HCT116 (cell line): ENCODE measurements around the gene IFRD1. TPM values are rescaled to one million over a fixed set of nuclear protein-coding genes. Genes with fewer than 3 reads are reported as not detected.

Source experiments
- ATAC-seq: fragments of 200-7000 bp; cut with Tn5 transposase; 2 replicates; pipeline ENCODE4 v1.9.1; 2020; ENCODE audit warnings: mild to moderate bottlenecking, moderate library complexity
- BruUV-seq: library from RNA; stranded (reverse); fragments of 400-500 nt; replicated peaks from 2 replicates; lab custom pipeline; 2021; lab: Mats Ljungman, UMichigan
- CTCF ChIA-PET: fragments of 300-600 bp; sonication (Branson Sonifier 250); formaldehyde crosslinking; loops from one replicate; lab custom pipeline; 2021; ENCODE audit warnings: antibody characterized with exemption; lab: Charles Lee
- POLR2A ChIA-PET: fragments of 300-600, 350-600 bp; sonication (Branson Sonifier 250); formaldehyde crosslinking; loops from one replicate; lab custom pipeline; 2021; ENCODE audit warnings: antibody characterized with exemption; lab: Charles Lee
- RAD21 ChIA-PET, 2 experiments: fragments of 300-600 bp; sonication (Branson Sonifier 250); formaldehyde crosslinking; loops; one replicate each; lab custom pipeline; 2023; ENCODE audit warnings: low total read pairs in 2 of 2; ENCODE audit not compliant: uncharacterized antibody in 2 of 2, unreplicated experiment in 2 of 2, low non-redundant PET in 1 of 2; lab: Charles Lee
- DNase-seq: peaks from one replicate; pipeline ENCODE4 v3.0.0-alpha.2; 2010; ENCODE audit warnings: low read depth, low spot score
- H2AFZ ChIP-seq: fragments of 200-600 bp; shearing (Covaris generic), sonication (generic); 2 replicates; pipeline ENCODE4 v1.6.1; 2017; ENCODE audit warnings: low read depth, mixed run types, mixed read lengths, antibody characterized with exemption, low read length; ENCODE audit not compliant: poor library complexity, severe bottlenecking
- H3K27ac ChIP-seq: 2 replicates; pipeline ENCODE4 v1.5.1; 2012; ENCODE audit warnings: low read depth, low read length
- H3K27me3 ChIP-seq: fragments of 200-600 bp; sonication (generic); 2 replicates; pipeline ENCODE4 v1.6.1; 2016; ENCODE audit warnings: mixed run types, low read length, mixed read lengths; ENCODE audit not compliant: insufficient read depth
- H3K36me3 ChIP-seq, 2 experiments: fragments of 200-500 bp in 1 of 2; fragments of 200-600 bp in 1 of 2; sonication (Bioruptor generic) in 1 of 2; sonication (generic) in 1 of 2; 2 replicates each; pipeline versions ENCODE4 v1.5.1 to v1.6.1; 2014 to 2016; ENCODE audit warnings: low read length in 2 of 2, inconsistent platforms in 1 of 2, mixed read lengths in 1 of 2, mixed run types in 1 of 2; ENCODE audit not compliant: insufficient read depth in 2 of 2, control insufficient read depth in 1 of 2
- H3K4me1 ChIP-seq, 2 experiments: fragments of 200-600 bp in 1 of 2; sonication (generic) in 1 of 2; 2 replicates each; pipeline versions ENCODE4 v1.5.1 to v1.6.1; 2012 to 2017; ENCODE audit warnings: low read length in 2 of 2, inconsistent platforms in 1 of 2, mild to moderate bottlenecking in 1 of 2, mixed read lengths in 1 of 2, mixed run types in 1 of 2, moderate library complexity in 1 of 2; ENCODE audit not compliant: insufficient read depth in 2 of 2, control insufficient read depth in 1 of 2
- H3K4me2 ChIP-seq: fragments of 200-600 bp; sonication (generic); 2 replicates; pipeline ENCODE4 v1.6.1; 2017; ENCODE audit warnings: mixed run types, low read length, mixed read lengths
- H3K4me3 ChIP-seq, 2 experiments: fragments of 200-600 bp in 1 of 2; sonication (generic) in 1 of 2; replicated peaks in 1 of 2; 2 replicates each; pipeline ENCODE4 v1.5.1; 2011 to 2016; ENCODE audit warnings: low read length in 2 of 2, control low read depth in 1 of 2, low read depth in 1 of 2, mild to moderate bottlenecking in 1 of 2, mixed read lengths in 1 of 2, mixed run types in 1 of 2
- H3K79me2 ChIP-seq: fragments of 200-600 bp; sonication (generic); 2 replicates; pipeline ENCODE4 v1.6.1; 2017; ENCODE audit warnings: mild to moderate bottlenecking, mixed run types, low read length, moderate library complexity, mixed read lengths; ENCODE audit not compliant: insufficient read depth
- H3K9ac ChIP-seq: fragments of 200-600 bp; sonication (generic); 2 replicates; pipeline ENCODE4 v1.6.1; 2016; ENCODE audit warnings: low read length, mixed read lengths
- H3K9me2 ChIP-seq: fragments of 200-600 bp; sonication (generic), shearing (Covaris generic); 2 replicates; pipeline ENCODE4 v1.6.1; 2017; ENCODE audit warnings: mixed run types, mild to moderate bottlenecking, moderate library complexity; ENCODE audit not compliant: insufficient read depth
- H3K9me3 ChIP-seq, 2 experiments: fragments of 200-500 bp in 1 of 2; fragments of 200-600 bp in 1 of 2; sonication (Bioruptor generic) in 1 of 2; sonication (generic) in 1 of 2; 2 replicates each; pipeline ENCODE4 v1.6.1; 2014 to 2017; ENCODE audit warnings: low read length in 2 of 2, mixed read lengths in 2 of 2, inconsistent platforms in 1 of 2, low read depth in 1 of 2, mild to moderate bottlenecking in 1 of 2, mixed run types in 1 of 2, moderate library complexity in 1 of 2; ENCODE audit not compliant: control insufficient read depth in 1 of 2, insufficient read depth in 1 of 2
- H4K20me1 ChIP-seq: fragments of 200-600 bp; sonication (generic), shearing (Covaris generic); 2 replicates; pipeline ENCODE4 v1.6.1; 2017; ENCODE audit warnings: mixed run types, mild to moderate bottlenecking, moderate library complexity; ENCODE audit not compliant: insufficient read depth
- CEBPB ChIP-seq: IDR thresholded peaks from 2 replicates; pipeline ENCODE4 v1.6.1; 2012; ENCODE audit warnings: low read depth
- EGR1 ChIP-seq: IDR thresholded peaks from 2 replicates; pipeline ENCODE4 v1.6.1; 2012; ENCODE audit warnings: low read depth
- EZH2 ChIP-seq: fragments of 200-600 bp; sonication (generic); IDR thresholded peaks from 2 replicates; pipeline ENCODE4 v1.6.1; 2017; ENCODE audit warnings: antibody characterized with exemption, mixed run types
- FOSL1 ChIP-seq: IDR thresholded peaks from 2 replicates; pipeline ENCODE4 v1.6.1; 2012; ENCODE audit warnings: low read depth
- POLR2A ChIP-seq: IDR thresholded peaks from 2 replicates; pipeline ENCODE4 v1.7.0; 2011; ENCODE audit warnings: borderline replicate concordance; ENCODE audit not compliant: insufficient read depth, insufficient read length; ENCODE audit errors: extremely low read depth
- REST ChIP-seq: IDR thresholded peaks from 2 replicates; pipeline ENCODE4 v1.6.1; 2012; ENCODE audit warnings: low read depth
- SIN3A ChIP-seq: IDR thresholded peaks from 2 replicates; pipeline ENCODE4 v1.6.1; 2012; ENCODE audit warnings: low read depth
- TCF7L2 ChIP-seq: IDR thresholded peaks from 2 replicates; pipeline ENCODE4 v1.7.0; 2011; ENCODE audit warnings: borderline replicate concordance, inconsistent platforms; ENCODE audit not compliant: insufficient read depth, insufficient read length; ENCODE audit errors: extremely low read depth
- YY1 ChIP-seq: IDR thresholded peaks from 2 replicates; pipeline ENCODE4 v1.6.1; 2011; ENCODE audit warnings: low read length, low read depth, moderate library complexity, mild to moderate bottlenecking; ENCODE audit not compliant: insufficient replicate concordance; ENCODE audit errors: extremely low read depth
- ZNF274 ChIP-seq: fragments of 200-500 bp; sonication (Bioruptor generic); IDR thresholded peaks from 2 replicates; pipeline ENCODE4 v1.6.1; 2014; ENCODE audit warnings: mild to moderate bottlenecking, low read depth, low read length, inconsistent platforms
- intact Hi-C: fragments of 100-400 bp; cut with micrococcal nuclease; formaldehyde crosslinking; loops from 2 replicates; pipeline ENCODE4 v1.10.0; 2022
- total RNA-seq: library from RNA; stranded (reverse); gene quantifications from one replicate; pipeline ENCODE4 v1.2.1, GENCODE V29; 2021; ENCODE audit not compliant: unreplicated experiment
- TF ChIP-seq, protein P1 (sequence below), 3 experiments: fragments of 200-600 bp in 1 of 3; sonication (generic) in 1 of 3; IDR thresholded peaks in 2 of 3; conservative IDR thresholded peaks in 1 of 3; 2 replicates each; pipeline ENCODE4 v1.5.1; 2012 to 2017; ENCODE audit warnings: low read depth in 2 of 3, low read length in 2 of 3, antibody characterized with exemption in 1 of 3, borderline replicate concordance in 1 of 3, control low read depth in 1 of 3, mild to moderate bottlenecking in 1 of 3, mixed read lengths in 1 of 3, mixed run types in 1 of 3, moderate library complexity in 1 of 3; ENCODE audit not compliant: insufficient read depth in 1 of 3
- TF ChIP-seq, protein P2 (sequence below): IDR thresholded peaks from 2 replicates; pipeline ENCODE4 v1.6.1; 2012

IFRD1 gene
- total RNA-seq, 1 experiment from 2014 or later, result 43.6 TPM

- ChIA-PET CTCF (no interaction called here), POLR2A (no interaction called here)
- Histone ChIP-seq H2AFZ (no peak overlapping the region), H3K27me3 (no peaks in the 10 kb centered on the region), H3K9ac (no peak overlapping the region)
- ATAC-seq, result no peak
- TF ChIP-seq, protein P1, sequence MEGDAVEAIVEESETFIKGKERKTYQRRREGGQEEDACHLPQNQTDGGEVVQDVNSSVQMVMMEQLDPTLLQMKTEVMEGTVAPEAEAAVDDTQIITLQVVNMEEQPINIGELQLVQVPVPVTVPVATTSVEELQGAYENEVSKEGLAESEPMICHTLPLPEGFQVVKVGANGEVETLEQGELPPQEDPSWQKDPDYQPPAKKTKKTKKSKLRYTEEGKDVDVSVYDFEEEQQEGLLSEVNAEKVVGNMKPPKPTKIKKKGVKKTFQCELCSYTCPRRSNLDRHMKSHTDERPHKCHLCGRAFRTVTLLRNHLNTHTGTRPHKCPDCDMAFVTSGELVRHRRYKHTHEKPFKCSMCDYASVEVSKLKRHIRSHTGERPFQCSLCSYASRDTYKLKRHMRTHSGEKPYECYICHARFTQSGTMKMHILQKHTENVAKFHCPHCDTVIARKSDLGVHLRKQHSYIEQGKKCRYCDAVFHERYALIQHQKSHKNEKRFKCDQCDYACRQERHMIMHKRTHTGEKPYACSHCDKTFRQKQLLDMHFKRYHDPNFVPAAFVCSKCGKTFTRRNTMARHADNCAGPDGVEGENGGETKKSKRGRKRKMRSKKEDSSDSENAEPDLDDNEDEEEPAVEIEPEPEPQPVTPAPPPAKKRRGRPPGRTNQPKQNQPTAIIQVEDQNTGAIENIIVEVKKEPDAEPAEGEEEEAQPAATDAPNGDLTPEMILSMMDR (IDR thresholded peaks at IDR 0.05 in 2 of 3, conservative IDR thresholded peaks at IDR 0.05 in 1 of 3; ENCODE audit: borderline replicate concordance in 1 of 3, insufficient read depth in 1 of 3, low read depth in 2 of 3, low read length in 2 of 3), result no peak
- TF ChIP-seq CEBPB (no peak), REST (no peak), EGR1 (no peak), FOSL1 (no peak), EZH2 (no peak), POLR2A (no peak), YY1 (no peak), SIN3A (no peak), TCF7L2 (no peak), ZNF274 (no peak)
- TF ChIP-seq, protein P2, sequence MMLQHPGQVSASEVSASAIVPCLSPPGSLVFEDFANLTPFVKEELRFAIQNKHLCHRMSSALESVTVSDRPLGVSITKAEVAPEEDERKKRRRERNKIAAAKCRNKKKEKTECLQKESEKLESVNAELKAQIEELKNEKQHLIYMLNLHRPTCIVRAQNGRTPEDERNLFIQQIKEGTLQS, result no peak
- TF ChIP-seq, all 23 proteins: peak for 0
- RAD21 ChIA-PET, result no interaction called here
- H3K4me3 ChIP-seq, result no peak overlapping the region
- H3K79me2 ChIP-seq, result no peaks in the 10 kb centered on the region
- H3K36me3 ChIP-seq, result no peaks in the 10 kb centered on the region
- intact Hi-C loops, result no loop called here
- no peaks in the 10 kb centered on the region for H3K4me1 ChIP-seq
- no TSS peak for BruUV-seq
- DNase-seq, result no peak
- no peak overlapping the region for H3K27ac ChIP-seq
- H3K4me2 ChIP-seq, result no peak overlapping the region
- no peaks in the 10 kb centered on the region for H3K9me3 ChIP-seq
- H3K9me2 ChIP-seq, result no peaks in the 10 kb centered on the region
- H4K20me1 ChIP-seq, result no peaks in the 10 kb centered on the region
Measured at GRCh38 chr7:112520787-112521186, 70.5 kb downstream of the IFRD1 start.
